Thoracic aorta (tissue), 2 donors: ENCODE measurements around the gene RASAL1. TPM values are rescaled to one million over a fixed set of nuclear protein-coding genes. Genes with fewer than 3 reads are reported as not detected.

ENCODE experiments used
- ATAC-seq: fragments of 150-250 bp; one replicate; pipeline ENCODE4 v1.8.0; 2017; ENCODE audit warnings: low read depth; ENCODE audit not compliant: insufficient number of reproducible peaks, low FRiP score
- DNase-seq: peaks from one replicate; pipeline ENCODE4 v3.0.0-alpha.2; 2020; ENCODE audit warnings: low spot score
- H3K27ac ChIP-seq, 2 donors: fragments of 200-600 bp; sonication (generic); 1 replicate in 1 of 2; 2 replicates in 1 of 2; pipeline ENCODE4 v1.5.1; 2016; ENCODE audit warnings: mild to moderate bottlenecking in 2 of 2, moderate library complexity in 2 of 2
- H3K27me3 ChIP-seq: fragments of 200-600 bp; sonication (generic); replicated peaks from 2 replicates; pipeline ENCODE4 v1.6.0; 2016; ENCODE audit warnings: mild to moderate bottlenecking; ENCODE audit not compliant: insufficient read depth
- H3K36me3 ChIP-seq: fragments of 200-600 bp; sonication (generic); one replicate; pipeline ENCODE4 v1.5.1; 2016
- H3K4me1 ChIP-seq, 2 donors: fragments of 200-600 bp; sonication (generic); 1 replicate in 1 of 2; 2 replicates in 1 of 2; pipeline versions ENCODE4 v1.5.1 to v1.6.0; 2016; ENCODE audit warnings: low read depth in 2 of 2, mild to moderate bottlenecking in 1 of 2; ENCODE audit not compliant: control insufficient read depth in 1 of 2
- H3K4me3 ChIP-seq: fragments of 200-600 bp; sonication (generic); 2 replicates; pipeline ENCODE4 v1.5.1; 2016; ENCODE audit warnings: mild to moderate bottlenecking
- H3K9me3 ChIP-seq: fragments of 200-600 bp; sonication (generic); 2 replicates; pipeline ENCODE4 v1.5.1; 2016
- total RNA-seq, 2 donors: library from RNA; depleted of rRNA; stranded (reverse); fragments of >200 nt; gene quantifications; one replicate each; pipeline versions ENCODE4 v1.1.0 to v1.2.3, GENCODE V29; 2016
- TF ChIP-seq, protein P1 (sequence below): fragments of 200-600 bp; sonication (generic); IDR thresholded peaks from one replicate; pipeline ENCODE4 v1.5.1; 2019; ENCODE audit warnings: antibody characterized with exemption

Gene RASAL1
- total RNA-seq, 2 donors from 2014 or later = 2.0 TPM; not detected in 1

DNA sequence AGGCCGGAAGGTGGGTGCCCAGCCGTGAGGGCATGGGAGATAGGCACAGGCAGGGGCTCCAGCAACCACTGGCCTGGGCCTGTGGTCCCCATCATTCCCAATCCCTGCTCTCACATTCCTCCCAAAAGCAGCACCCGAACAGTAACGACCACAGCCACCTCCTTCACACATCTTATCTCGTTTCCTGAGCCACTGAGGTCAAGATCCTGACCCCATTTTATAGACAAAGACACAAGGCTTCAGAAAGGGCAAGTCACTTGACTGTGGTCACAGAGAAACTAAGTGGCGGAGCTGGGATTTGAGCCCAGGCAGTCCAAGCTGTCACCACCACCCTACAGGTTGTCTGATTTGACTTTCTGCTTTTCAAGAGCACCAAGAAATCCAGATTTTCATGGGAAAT lies 40.2 kb downstream of the RASAL1 start:
- H3K27me3 ChIP-seq = no peaks in the 10 kb centered on the region
- peaks cover 0 to 19% of the 10 kb centered on the region in 2 donors for H3K4me1 ChIP-seq

DNA sequence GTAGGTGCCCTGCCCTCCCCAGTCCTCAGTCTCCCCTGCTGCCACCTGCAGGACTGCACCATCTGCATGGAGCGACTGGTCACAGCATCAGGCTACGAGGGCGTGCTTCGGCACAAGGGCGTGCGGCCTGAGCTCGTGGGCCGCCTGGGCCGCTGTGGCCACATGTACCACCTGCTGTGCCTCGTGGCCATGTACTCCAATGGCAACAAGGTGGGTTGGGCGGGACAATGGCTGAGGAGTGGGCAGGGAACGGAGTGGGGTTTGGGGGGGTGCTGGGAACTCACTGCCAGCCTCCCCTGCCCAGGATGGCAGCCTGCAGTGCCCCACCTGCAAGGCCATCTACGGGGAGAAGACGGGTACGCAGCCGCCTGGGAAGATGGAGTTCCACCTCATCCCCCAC lies 40.8 kb downstream of the RASAL1 start:
- Histone ChIP-seq H3K4me1 (peaks cover 0 to 19% of the 10 kb centered on the region in 2 donors), H3K9me3 (no peaks in the 10 kb centered on the region), H3K27me3 (no peaks in the 10 kb centered on the region), H3K36me3 (no peaks in the 10 kb centered on the region), H3K4me3 (no peak overlapping the region), H3K27ac (no peak overlapping the region)
- TF ChIP-seq, protein P1, sequence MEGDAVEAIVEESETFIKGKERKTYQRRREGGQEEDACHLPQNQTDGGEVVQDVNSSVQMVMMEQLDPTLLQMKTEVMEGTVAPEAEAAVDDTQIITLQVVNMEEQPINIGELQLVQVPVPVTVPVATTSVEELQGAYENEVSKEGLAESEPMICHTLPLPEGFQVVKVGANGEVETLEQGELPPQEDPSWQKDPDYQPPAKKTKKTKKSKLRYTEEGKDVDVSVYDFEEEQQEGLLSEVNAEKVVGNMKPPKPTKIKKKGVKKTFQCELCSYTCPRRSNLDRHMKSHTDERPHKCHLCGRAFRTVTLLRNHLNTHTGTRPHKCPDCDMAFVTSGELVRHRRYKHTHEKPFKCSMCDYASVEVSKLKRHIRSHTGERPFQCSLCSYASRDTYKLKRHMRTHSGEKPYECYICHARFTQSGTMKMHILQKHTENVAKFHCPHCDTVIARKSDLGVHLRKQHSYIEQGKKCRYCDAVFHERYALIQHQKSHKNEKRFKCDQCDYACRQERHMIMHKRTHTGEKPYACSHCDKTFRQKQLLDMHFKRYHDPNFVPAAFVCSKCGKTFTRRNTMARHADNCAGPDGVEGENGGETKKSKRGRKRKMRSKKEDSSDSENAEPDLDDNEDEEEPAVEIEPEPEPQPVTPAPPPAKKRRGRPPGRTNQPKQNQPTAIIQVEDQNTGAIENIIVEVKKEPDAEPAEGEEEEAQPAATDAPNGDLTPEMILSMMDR = no peak
- no peak for DNase-seq
- no peak for ATAC-seq

More for the DNA sequence above, 40.2 kb downstream of the RASAL1 start:
- H3K4me3 ChIP-seq = no peak overlapping the region
- H3K27ac ChIP-seq = no peak overlapping the region
- TF ChIP-seq, protein P1 = no peak
- DNase-seq = no peak
- no peaks in the 10 kb centered on the region for H3K9me3 ChIP-seq
- no peaks in the 10 kb centered on the region for H3K36me3 ChIP-seq
- ATAC-seq = no peak

DNA sequence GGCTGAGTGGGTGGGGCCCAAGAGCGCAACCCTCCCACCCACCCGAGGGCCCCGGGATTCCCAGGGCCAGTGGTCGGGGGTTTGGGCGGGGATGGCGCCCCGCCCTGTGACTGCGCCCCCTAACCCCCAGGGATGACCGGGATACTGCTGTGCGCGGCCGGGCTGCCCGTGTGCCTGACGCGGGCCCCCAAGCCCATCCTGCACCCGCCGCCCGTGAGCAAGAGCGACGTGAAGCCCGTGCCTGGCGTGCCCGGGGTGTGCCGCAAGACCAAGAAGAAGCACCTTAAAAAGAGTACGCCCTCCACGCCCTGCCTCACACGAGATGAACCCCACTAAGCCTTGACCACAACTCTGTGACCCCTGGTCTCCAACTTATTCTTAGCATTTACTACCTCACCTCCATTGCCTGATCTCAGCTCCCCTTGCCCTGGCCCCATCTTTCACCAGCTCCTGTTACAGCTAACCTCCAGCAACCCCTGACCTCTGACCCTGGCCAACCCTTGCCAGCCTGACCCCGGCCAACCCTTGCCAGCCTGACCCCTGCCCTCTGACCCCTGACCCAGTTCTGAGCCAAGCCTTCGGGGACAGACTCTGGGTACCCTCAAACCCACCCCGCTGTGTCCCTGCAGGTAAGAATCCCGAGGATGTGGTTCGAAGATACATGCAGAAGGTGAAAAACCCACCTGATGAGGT lies 42.0 kb downstream of the RASAL1 start:
- Histone ChIP-seq H3K36me3 (no peaks in the 10 kb centered on the region), H3K9me3 (no peaks in the 10 kb centered on the region), H3K27me3 (no peaks in the 10 kb centered on the region), H3K4me1 (peaks cover 0 to 13% of the 10 kb centered on the region in 2 donors), H3K27ac (no peak overlapping the region), H3K4me3 (peak overlapping the region; percentile 47)
- TF ChIP-seq, protein P1 = no peak
- ATAC-seq = no peak
- no peak for DNase-seq

DNA sequence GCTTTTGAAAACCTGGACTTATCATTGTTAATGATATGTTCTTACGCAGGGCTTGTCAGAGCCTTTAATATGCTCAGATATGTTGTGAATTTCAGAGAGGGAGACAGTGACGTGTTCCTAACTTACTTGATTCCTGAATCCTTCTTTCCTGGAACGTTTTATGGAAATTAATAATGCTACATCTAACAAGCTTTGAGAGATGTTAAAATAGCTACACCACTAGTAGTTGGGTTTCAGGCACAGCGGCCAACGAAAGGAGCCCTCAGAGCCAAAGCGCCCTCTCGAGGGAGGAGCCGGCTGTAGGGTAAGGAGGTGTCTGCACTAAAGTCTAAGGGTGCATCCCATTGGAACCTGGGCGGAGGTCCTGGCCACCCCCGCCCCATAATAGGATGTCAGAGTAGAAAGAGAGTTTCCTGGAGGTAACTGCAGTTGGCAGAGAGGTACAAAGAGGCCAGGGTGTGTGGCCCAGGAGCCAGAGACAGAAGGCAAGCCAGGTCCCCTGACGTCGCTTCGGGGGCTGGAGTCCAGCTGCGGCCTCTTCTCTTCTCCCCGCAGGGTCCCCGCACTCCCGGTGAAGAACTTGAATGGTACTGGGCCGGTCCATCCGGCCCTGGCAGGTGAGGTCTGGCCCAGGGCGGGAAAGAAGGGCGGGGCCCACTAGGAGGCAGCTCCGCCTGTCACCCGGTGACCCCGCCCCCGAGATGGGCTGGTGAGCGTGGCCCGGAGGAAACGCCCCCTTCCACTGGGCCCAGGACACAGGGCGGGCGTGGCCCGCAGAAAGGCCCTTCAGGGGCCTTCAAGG lies 42.8 kb downstream of the RASAL1 start:
- Histone ChIP-seq H3K36me3 (no peaks in the 10 kb centered on the region), H3K27me3 (no peaks in the 10 kb centered on the region), H3K4me3 (peak overlapping the region; percentile 47), H3K27ac (no peak overlapping the region), H3K9me3 (no peaks in the 10 kb centered on the region), H3K4me1 (peaks cover 0 to 6% of the 10 kb centered on the region in 2 donors)
- no peak for DNase-seq
- ATAC-seq = no peak
- TF ChIP-seq, protein P1 = no peak

GRCh38 chr12:113091506-113091905 lies 44.1 kb downstream of the RASAL1 start:
- Histone ChIP-seq H3K9me3 (no peaks in the 10 kb centered on the region), H3K27me3 (no peaks in the 10 kb centered on the region), H3K4me1 (peaks cover 0 to 5% of the 10 kb centered on the region in 2 donors), H3K36me3 (no peaks in the 10 kb centered on the region), H3K27ac (no peak overlapping the region), H3K4me3 (no peak overlapping the region)
- TF ChIP-seq, protein P1 = no peak
- ATAC-seq (no peak), DNase-seq (no peak)
